Measurements from ENCODE around the gene OR5C1.
"Not testable (repeated sequence)": the region's sequence is repeated elsewhere in the genome, so short reads cannot be mapped to it uniquely, and the experiment has no call there.

OR5C1 gene

DNA sequence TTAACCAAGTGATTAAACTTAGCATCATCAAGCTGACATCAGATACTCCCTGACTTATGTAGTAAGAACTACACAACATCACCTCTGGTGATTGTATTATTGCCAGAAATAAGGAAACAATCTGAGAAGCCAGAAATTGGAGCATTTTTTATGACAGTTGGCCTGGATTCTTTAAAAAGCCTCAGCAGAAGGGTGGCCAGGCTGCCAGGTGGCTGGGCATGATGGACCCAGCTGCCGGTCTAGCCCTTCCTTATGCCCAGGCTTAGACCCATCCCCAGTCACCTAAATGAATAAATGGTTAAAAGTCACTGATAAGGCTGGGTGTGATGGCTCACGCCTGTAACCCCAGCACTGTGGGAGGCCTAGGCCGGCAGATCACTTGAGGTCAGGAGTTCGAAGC lies 24.0 kb downstream of the OR5C1 start:
- FAIRE-seq = no peak

DNA sequence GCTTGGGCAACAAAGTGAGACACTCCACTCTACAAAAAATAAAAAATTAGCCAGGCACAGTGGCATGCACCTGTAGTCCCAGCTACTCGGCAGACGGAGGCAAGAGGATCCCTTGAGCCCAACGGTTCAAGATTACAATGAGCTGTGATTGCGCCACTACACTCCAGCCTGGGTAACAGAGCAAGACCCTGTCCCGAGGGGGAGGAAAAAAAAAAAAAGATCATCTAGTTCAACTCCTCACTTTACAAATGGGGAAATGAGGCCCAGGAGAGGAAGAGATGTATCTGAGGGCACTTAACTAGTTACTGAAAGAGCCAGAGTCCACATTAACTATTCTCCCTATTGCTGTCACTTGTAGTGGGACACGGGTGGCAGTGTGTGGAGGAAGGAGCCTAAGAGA lies 25.8 kb downstream of the OR5C1 start:
- no peak for FAIRE-seq

- no peak for FAIRE-seq
These were observed 26.8 kb downstream of the OR5C1 start for GRCh38 chr9:122815544-122815943.

DNA sequence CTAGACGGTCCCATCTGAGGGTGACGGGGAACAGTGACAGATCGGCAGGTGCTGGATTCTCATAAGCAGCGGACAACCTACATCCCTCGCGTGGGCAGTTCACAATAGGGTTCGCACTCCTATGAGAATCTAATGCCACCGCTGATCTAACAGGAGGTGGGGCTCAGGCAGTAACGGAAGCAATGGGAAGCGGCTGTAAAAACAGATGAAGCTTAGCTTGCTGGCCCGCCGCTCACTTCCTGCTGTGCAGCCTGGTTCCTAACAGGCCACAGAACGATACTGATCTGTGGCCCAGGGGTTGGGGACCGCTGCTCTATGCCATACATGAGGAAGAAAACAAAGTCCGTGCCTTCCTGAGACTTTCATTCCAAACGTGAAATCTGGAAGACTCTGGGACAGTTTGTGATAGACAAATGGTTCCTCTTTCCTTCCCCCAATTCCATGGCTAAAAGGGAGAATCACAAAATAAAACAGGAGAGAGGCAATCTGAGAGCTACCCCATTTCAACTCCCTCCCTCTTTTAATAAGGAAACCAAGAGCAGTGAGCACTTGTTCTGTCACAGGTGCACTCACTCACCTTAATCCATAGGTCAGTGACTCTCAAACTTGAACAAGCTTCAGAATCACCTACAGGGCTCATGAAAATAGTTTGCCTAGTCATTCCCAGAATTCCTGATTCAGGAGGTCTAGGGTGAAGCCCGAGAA lies 27.6 kb downstream of the OR5C1 start:
- FAIRE-seq = no peak

- FAIRE-seq = no peak
These were observed 30.6 kb downstream of the OR5C1 start for GRCh38 chr9:122819326-122819725.

DNA sequence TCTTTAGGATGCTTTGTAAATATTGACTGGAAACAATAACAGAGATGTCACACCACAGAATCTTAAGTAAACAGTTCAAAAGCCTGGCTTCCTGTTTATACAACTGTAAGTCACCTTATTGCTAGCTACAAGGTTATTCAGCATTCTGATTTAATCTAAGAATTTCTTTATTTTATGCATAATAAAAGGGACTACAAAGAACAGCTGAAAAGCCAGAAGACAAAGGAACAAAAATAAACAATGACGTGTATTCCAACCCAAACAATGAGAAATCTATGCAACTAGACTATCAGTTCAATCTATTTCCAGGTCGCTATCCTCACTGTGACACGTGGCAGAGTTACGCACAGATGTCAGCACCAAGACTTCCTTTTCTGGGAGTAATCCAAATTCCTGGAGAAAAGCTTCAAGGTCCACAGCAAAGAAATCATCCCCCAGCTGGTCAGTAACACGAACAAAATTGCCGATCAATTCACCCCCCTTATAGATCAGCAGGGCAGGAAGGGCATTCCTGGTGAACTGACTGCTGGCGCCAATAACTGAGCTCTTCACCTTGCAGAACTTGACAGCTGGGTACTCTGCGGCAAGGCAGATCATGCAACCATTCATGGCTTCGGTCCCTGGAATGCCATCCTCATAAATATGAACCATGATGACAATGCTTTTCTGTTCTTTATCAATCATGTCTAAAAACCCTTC lies 31.2 kb downstream of the OR5C1 start:
- no peak for FAIRE-seq

- FAIRE-seq = no peak
These were observed 31.7 kb downstream of the OR5C1 start for GRCh38 chr9:122820490-122820845.

DNA sequence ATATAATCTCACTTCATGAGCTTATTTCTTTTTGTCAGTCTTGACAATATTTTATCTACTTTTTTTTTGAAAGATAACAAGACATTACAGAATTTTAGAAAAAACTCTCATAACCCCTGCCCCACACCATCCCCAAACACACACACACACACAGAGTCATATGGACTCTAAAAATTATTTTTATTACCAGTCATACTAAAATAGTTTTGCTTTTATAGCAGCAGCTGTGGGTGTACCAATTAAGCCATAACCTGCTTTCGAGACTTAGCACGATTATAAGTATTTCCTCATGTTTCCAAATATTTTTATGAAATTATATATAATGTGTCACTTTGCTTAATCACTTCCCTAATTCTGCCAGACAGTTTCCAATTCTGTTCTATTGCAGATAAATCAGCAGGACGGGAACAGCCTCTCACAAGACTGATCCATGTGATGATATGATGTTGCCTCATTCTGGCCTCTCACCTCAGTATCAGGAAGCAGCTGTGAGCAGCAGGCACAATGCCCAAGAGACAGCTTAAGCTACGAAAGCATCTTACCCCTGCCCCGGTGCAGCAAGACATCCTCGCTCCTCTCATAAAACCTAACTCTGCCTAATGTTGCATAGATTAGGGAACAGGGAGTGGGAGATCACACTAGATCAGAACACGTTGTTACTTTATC lies 32.7 kb downstream of the OR5C1 start:
- FAIRE-seq = no peak

DNA sequence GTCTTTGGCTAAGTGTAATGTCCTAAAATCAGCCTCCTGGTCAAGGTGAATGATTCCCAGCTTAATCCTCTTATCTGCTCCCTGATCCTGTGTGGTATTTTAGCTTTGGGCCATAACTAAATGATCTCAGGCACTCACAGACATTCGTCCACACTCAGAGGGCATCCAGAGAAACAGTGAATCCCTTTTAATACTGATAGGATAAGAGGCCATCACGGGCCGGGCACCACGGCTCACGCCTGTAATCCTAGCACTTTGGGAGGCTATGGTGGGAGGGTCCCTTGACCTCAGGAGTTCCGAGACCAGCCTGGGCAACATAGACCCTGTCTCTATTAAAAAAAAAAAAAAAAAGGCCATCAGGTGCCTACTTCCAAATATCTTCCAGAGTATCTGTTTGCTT lies 33.3 kb downstream of the OR5C1 start:
- FAIRE-seq = no peak

- no peak for FAIRE-seq
These were observed 34.2 kb downstream of the OR5C1 start for GRCh38 chr9:122822938-122823337.

GRCh38 chr9:122827761-122828093 lies 39.0 kb downstream of the OR5C1 start:
- FAIRE-seq = no peak

DNA sequence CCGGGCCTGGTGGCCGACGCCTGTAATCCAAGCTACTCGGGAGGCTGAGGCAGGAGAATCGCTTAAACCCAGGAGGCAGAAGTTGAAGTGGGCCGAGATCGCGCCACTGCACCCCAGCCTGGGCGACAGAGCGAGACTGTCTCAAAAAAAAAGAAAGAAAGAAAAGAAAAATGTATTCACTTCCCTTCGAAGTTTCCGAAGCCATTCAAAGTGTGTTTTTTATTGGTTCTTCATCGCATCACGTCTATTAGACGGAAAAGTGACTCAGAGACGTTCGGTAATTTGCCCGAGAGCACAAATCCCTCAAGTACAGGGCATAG lies 40.2 kb downstream of the OR5C1 start:
- not testable (repeated sequence) for FAIRE-seq

DNA sequence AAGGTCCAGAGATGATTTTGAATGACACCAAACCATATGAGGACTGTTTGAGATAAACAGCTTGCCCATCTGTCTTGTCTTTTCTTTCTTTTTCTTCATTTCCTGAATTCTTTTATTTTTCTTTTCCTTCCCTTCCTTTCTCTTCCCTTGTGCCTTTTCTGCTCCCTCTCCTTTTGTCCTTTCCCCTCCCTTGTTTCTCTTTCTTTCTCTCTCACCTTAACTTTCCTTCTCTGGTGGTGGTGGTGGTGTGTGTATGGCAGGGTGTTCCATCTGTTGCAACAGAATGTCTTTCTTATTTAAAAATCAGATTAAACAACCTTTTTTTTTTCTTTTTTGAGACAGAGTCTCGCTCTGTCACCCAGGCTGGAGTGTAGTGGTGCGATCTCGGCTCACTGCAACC lies 43.5 kb downstream of the OR5C1 start:
- no peak for FAIRE-seq

GRCh38 chr9:122835313-122835731 lies 46.6 kb downstream of the OR5C1 start:
- no peak for FAIRE-seq

DNA sequence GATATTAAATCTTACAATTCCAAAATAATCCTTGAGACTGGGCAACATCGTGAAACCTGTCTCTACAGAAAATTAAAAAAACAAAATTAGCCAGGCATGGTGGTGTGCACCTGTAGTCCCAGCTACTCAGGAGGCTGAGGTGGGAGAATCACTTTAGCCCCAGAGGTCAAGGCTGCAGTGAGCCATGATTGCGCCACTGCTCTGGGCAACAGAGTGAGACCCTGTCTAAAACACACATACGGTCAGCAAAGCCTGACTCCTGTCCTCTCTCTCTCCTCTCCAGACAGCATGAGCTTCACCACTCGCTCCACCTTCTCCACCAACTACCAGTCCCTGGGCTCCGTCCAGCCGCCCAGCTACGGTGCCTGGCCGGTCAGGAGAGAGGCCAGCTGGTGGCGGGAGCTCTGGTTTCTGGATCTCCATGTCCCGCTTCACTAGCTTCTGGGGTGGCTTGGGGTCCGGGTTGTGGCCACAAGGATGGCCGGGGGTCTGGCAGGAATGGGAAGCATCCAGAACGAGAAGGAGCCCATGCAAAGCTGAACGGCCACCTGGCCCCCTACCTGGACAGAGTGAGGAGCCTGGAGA lies 48.6 kb downstream of the OR5C1 start:
- FAIRE-seq = no peak

DNA sequence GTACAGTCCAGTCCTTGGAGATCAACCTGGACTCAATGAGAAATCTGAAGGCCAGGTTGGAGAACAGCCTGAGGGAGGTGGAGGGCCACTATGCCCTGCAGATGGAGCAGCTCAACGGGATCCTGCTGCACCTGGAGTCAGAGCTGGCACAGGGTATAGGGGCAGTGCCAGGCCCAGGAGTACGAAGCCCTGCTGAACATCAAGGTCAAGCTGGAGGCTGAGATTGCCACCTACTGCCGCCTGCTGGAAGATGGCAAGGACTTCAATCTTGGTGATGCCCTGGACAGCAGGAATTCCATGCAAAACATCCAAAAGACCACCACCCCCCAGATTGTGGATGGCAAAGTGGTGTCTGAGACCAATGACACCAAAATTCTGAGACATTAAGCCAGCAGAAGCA lies 49.7 kb downstream of the OR5C1 start:
- not testable (repeated sequence) for FAIRE-seq

Measured in TTC549 (cell line).